Activated CD4-positive, alpha-beta T cell treated with anti-CD3 and anti-CD28 coated beads for 36 hours (primary cell): Measurements from ENCODE around the gene SAMHD1. TPM values are rescaled to one million over a fixed set of nuclear protein-coding genes. Genes with fewer than 3 reads are reported as not detected.
"Not testable (repeated sequence)": the region's sequence is repeated elsewhere in the genome, so short reads cannot be mapped to it uniquely, and the experiment has no call there.

Experiments
- ATAC-seq: fragments of 200-7000 bp; cut with Tn5 transposase; one replicate; pipeline ENCODE4 v1.10.0; 2021; ENCODE audit warnings: mild to moderate bottlenecking, moderate library complexity
- CTCF ChIA-PET: fragments of 350-600 bp; sonication (Branson Sonifier 250); formaldehyde crosslinking; loops from one replicate; lab custom pipeline; 2021; ENCODE audit warnings: antibody characterized with exemption; lab: Charles Lee
- POLR2A ChIA-PET: fragments of 350-600 bp; sonication (Branson Sonifier 250); formaldehyde crosslinking; loops from one replicate; lab custom pipeline; 2021; ENCODE audit warnings: antibody characterized with exemption, inconsistent platforms; lab: Charles Lee
- DNase-seq: peaks from one replicate; pipeline ENCODE4 v3.0.0-alpha.2; 2020
- H3K27ac Mint-ChIP-seq: one replicate; pipeline ENCODE4 v1.8.0; 2021; ENCODE audit warnings: mixed read lengths
- H3K27me3 Mint-ChIP-seq: one replicate; pipeline ENCODE4 v1.8.0; 2021; ENCODE audit warnings: mixed read lengths
- H3K36me3 Mint-ChIP-seq: one replicate; pipeline ENCODE4 v1.8.0; 2021; ENCODE audit warnings: low read depth, mixed read lengths
- H3K4me1 Mint-ChIP-seq: one replicate; pipeline ENCODE4 v1.8.0; 2021; ENCODE audit warnings: mixed read lengths
- H3K4me3 Mint-ChIP-seq: one replicate; pipeline ENCODE4 v1.8.0; 2021; ENCODE audit warnings: mild to moderate bottlenecking, moderate library complexity, mixed read lengths
- H3K9me3 Mint-ChIP-seq: one replicate; pipeline ENCODE4 v1.8.0; 2021; ENCODE audit warnings: low read depth, mixed read lengths
- intact Hi-C, 2 experiments: fragments of 100-400 bp; cut with DNase I in 1 of 2; cut with micrococcal nuclease in 1 of 2; formaldehyde crosslinking; loops; one replicate each; pipeline versions ENCODE4 v1.14.2 to v1.15.1; 2022 to 2024; cut with DNase I, micrococcal nuclease
- total RNA-seq, 2 experiments: library from RNA; stranded (reverse); gene quantifications; one replicate each; pipeline ENCODE4 v1.2.3, GENCODE V29; 2021

Gene SAMHD1
- total RNA-seq, 2 experiments from 2014 or later = 35.6 to 36.9 TPM

GRCh38 chr20:36885356-36885755, 66.2 kb downstream of the SAMHD1 start:
- no peak overlapping the region for H3K27ac Mint-ChIP-seq
- no peak overlapping the region for H3K4me3 Mint-ChIP-seq
- POLR2A ChIA-PET = no interaction called here
- H3K4me1 Mint-ChIP-seq = peaks cover 17% of the 10 kb centered on the region
- DNase-seq (no peak), ATAC-seq (no peak)
- CTCF ChIA-PET = no interaction called here
- H3K36me3 Mint-ChIP-seq = no peaks in the 10 kb centered on the region
- H3K27me3 Mint-ChIP-seq = no peaks in the 10 kb centered on the region
- H3K9me3 Mint-ChIP-seq = no peaks in the 10 kb centered on the region
- intact Hi-C loops = loop anchor here in 1 of 2 experiments (5.0 to 10.0 kb wide), 4 partner anchors 78 to 681 kb away; partner anchors contain the start of gene DSN1

- Mint-ChIP-seq H3K27ac (no peak overlapping the region), H3K4me3 (no peak overlapping the region), H3K9me3 (no peaks in the 10 kb centered on the region), H3K27me3 (no peaks in the 10 kb centered on the region), H3K36me3 (no peaks in the 10 kb centered on the region), H3K4me1 (peaks cover 14% of the 10 kb centered on the region)
- CTCF ChIA-PET = interaction anchor here (1.1 to 2.9 kb wide), 6 partner anchors 10 to 48 kb away, joined by 3 to 13 read pairs (median 5); no protein-coding TSS in a partner anchor
- intact Hi-C loops = loop anchor here in 1 of 2 experiments (10.0 kb wide), 2 partner anchors 329 to 679 kb away; no protein-coding TSS in a partner anchor
- ATAC-seq (no peak), DNase-seq (no peak)
- POLR2A ChIA-PET = no interaction called here
Observed at GRCh38 chr20:36883977-36884535, 67.5 kb downstream of the SAMHD1 start.

GRCh38 chr20:36881888-36882287, 69.6 kb downstream of the SAMHD1 start:
- Mint-ChIP-seq H3K36me3 (no peaks in the 10 kb centered on the region), H3K4me3 (no peak overlapping the region), H3K9me3 (no peaks in the 10 kb centered on the region), H3K4me1 (peaks cover 8% of the 10 kb centered on the region), H3K27ac (no peak overlapping the region), H3K27me3 (no peaks in the 10 kb centered on the region)
- ATAC-seq (peak; percentile 94), DNase-seq (peak; percentile 37)
- intact Hi-C loops = loop anchor here in 1 of 2 experiments (10.0 kb wide), 2 partner anchors 327 to 677 kb away; no protein-coding TSS in a partner anchor
- CTCF ChIA-PET = interaction anchor here (0.6 to 2.9 kb wide), 3 partner anchors 12 to 437 kb away, joined by 4 to 13 read pairs (median 6); no protein-coding TSS in a partner anchor
- POLR2A ChIA-PET = interaction anchor here (0.6 kb wide), 1 partner anchor 142 kb away, joined by 3 read pairs; no protein-coding TSS in a partner anchor

GRCh38 chr20:36881331-36881730, 70.2 kb downstream of the SAMHD1 start:
- intact Hi-C loops = loop anchor here in 1 of 2 experiments (10.0 kb wide), 2 partner anchors 327 to 677 kb away; no protein-coding TSS in a partner anchor
- Mint-ChIP-seq H3K36me3 (no peaks in the 10 kb centered on the region), H3K4me1 (peaks cover 4% of the 10 kb centered on the region), H3K27ac (no peak overlapping the region), H3K27me3 (no peaks in the 10 kb centered on the region), H3K9me3 (no peaks in the 10 kb centered on the region), H3K4me3 (no peak overlapping the region)
- ATAC-seq (no peak), DNase-seq (no peak)
- POLR2A ChIA-PET = no interaction called here
- CTCF ChIA-PET = interaction anchor here (0.6 to 2.9 kb wide), 2 partner anchors 46 to 436 kb away, joined by 4 to 13 read pairs; no protein-coding TSS in a partner anchor

GRCh38 chr20:36880741-36881250, 70.7 kb downstream of the SAMHD1 start:
- Mint-ChIP-seq H3K27me3 (no peaks in the 10 kb centered on the region), H3K4me1 (peaks cover 4% of the 10 kb centered on the region), H3K4me3 (no peak overlapping the region), H3K27ac (no peak overlapping the region), H3K9me3 (no peaks in the 10 kb centered on the region), H3K36me3 (no peaks in the 10 kb centered on the region)
- POLR2A ChIA-PET = interaction anchor here (0.6 kb wide), 1 partner anchor 139 kb away, joined by 3 read pairs; no protein-coding TSS in a partner anchor
- CTCF ChIA-PET = no interaction called here
- no peak for DNase-seq
- intact Hi-C loops = loop anchor here in 1 of 2 experiments (10.0 kb wide), 2 partner anchors 326 to 676 kb away; no protein-coding TSS in a partner anchor
- ATAC-seq = no peak

GRCh38 chr20:36878941-36879340, 72.6 kb downstream of the SAMHD1 start:
- Mint-ChIP-seq H3K27me3 (no peaks in the 10 kb centered on the region), H3K4me1 (peaks cover 4% of the 10 kb centered on the region), H3K9me3 (no peaks in the 10 kb centered on the region), H3K27ac (no peak overlapping the region), H3K36me3 (no peaks in the 10 kb centered on the region), H3K4me3 (no peak overlapping the region)
- ChIA-PET POLR2A (no interaction called here), CTCF (no interaction called here)
- ATAC-seq = no peak
- no peak for DNase-seq
- intact Hi-C loops = no loop called here

- ATAC-seq (no peak), DNase-seq (no peak)
- POLR2A ChIA-PET = no interaction called here
- intact Hi-C loops = no loop called here
- no peaks in the 10 kb centered on the region for H3K9me3 Mint-ChIP-seq
- H3K27me3 Mint-ChIP-seq = no peaks in the 10 kb centered on the region
- no peak overlapping the region for H3K27ac Mint-ChIP-seq
- no peak overlapping the region for H3K4me3 Mint-ChIP-seq
- no peaks in the 10 kb centered on the region for H3K36me3 Mint-ChIP-seq
- CTCF ChIA-PET = interaction anchor here (0.6 to 0.8 kb wide), 2 partner anchors 10 kb away, joined by 3 to 4 read pairs; no protein-coding TSS in a partner anchor
- no peaks in the 10 kb centered on the region for H3K4me1 Mint-ChIP-seq
Observed at GRCh38 chr20:36876473-36876833, 75.1 kb downstream of the SAMHD1 start.

GRCh38 chr20:36875702-36876472, 75.6 kb downstream of the SAMHD1 start, which contains the start of gene TLDC2:
TLDC2 (plus strand) TSS chr20:36876138; CDS start chr20:36876175, 37 bp downstream.
- Mint-ChIP-seq H3K9me3 (no peaks in the 10 kb centered on the region), H3K27me3 (no peaks in the 10 kb centered on the region), H3K4me3 (no peak within 1 kb of the TSS), H3K4me1 (no peaks in the 10 kb centered on the region), H3K36me3 (no peaks in the 10 kb centered on the region), H3K27ac (no peak within 1 kb of the TSS)
- CTCF ChIA-PET = interaction anchor here (0.6 kb wide), 2 partner anchors 10 to 243 kb away, joined by 3 read pairs; no protein-coding TSS in a partner anchor
- ATAC-seq = no peak
- intact Hi-C loops = no loop called here
- POLR2A ChIA-PET = no interaction called here
- no peak for DNase-seq

- POLR2A ChIA-PET, H3K4me3 Mint-ChIP-seq, H3K27me3 Mint-ChIP-seq, intact Hi-C loops, H3K36me3 Mint-ChIP-seq, DNase-seq, H3K4me1 Mint-ChIP-seq, ATAC-seq, H3K9me3 Mint-ChIP-seq, H3K27ac Mint-ChIP-seq: not testable (repeated sequence)
- CTCF ChIA-PET = interaction anchor here (0.6 to 0.9 kb wide), 2 partner anchors 11 to 243 kb away, joined by 3 to 4 read pairs; no protein-coding TSS in a partner anchor
Observed at GRCh38 chr20:36875093-36875492, 76.4 kb downstream of the SAMHD1 start.

- no peak overlapping the region for H3K27ac Mint-ChIP-seq
- no peaks in the 10 kb centered on the region for H3K36me3 Mint-ChIP-seq
- intact Hi-C loops = no loop called here
- H3K27me3 Mint-ChIP-seq = no peaks in the 10 kb centered on the region
- H3K9me3 Mint-ChIP-seq = no peaks in the 10 kb centered on the region
- no peak overlapping the region for H3K4me3 Mint-ChIP-seq
- POLR2A ChIA-PET = no interaction called here
- no peak for ATAC-seq
- no peaks in the 10 kb centered on the region for H3K4me1 Mint-ChIP-seq
- DNase-seq = no peak
- CTCF ChIA-PET = interaction anchor here (0.6 to 1.5 kb wide), 3 partner anchors 38 to 664 kb away, joined by 3 to 5 read pairs (median 3); no protein-coding TSS in a partner anchor
Observed at GRCh38 chr20:36873498-36874189, 77.9 kb downstream of the SAMHD1 start.
